ENCODE measurements around the gene CTAGE8.
"Not testable (repeated sequence)": the region's sequence is repeated elsewhere in the genome, so short reads cannot be mapped to it uniquely, and the experiment has no call there.

The CTAGE8 gene

GRCh38 chr7:144269188-144269587 lies at the start of gene CTAGE8:
Gene CTAGE8, minus strand, starts transcription at chr7:144269288. Its CDS starts 38 bp downstream, at chr7:144269250.
- not testable (repeated sequence) for DNase-seq (ENCODE audit: low spot score)

GRCh38 chr7:144317537-144317936 lies 48.4 kb upstream of the CTAGE8 start:
- DNase-seq (ENCODE audit: low spot score) = not testable (repeated sequence)

GRCh38 chr7:144311872-144312469 lies 42.9 kb upstream of the CTAGE8 start, which contains the start of gene OR2A1:
Gene OR2A1, plus strand, starts transcription at chr7:144312419. Its CDS starts 5,706 bp downstream, at chr7:144318125.
- DNase-seq (ENCODE audit: low spot score) = not testable (repeated sequence)

- not testable (repeated sequence) for DNase-seq (ENCODE audit: low spot score)
These were observed 42.1 kb upstream of the CTAGE8 start for GRCh38 chr7:144311218-144311617.

GRCh38 chr7:144309702-144310101 lies 40.6 kb upstream of the CTAGE8 start:
- DNase-seq (ENCODE audit: low spot score) = not testable (repeated sequence)

- DNase-seq (ENCODE audit: low spot score) = not testable (repeated sequence)
These were observed 36.1 kb upstream of the CTAGE8 start for GRCh38 chr7:144305156-144305555.

- DNase-seq (ENCODE audit: low spot score) = not testable (repeated sequence)
These were observed 34.5 kb upstream of the CTAGE8 start for GRCh38 chr7:144303607-144304006.

- DNase-seq (ENCODE audit: low spot score) = not testable (repeated sequence)
These were observed 33.7 kb upstream of the CTAGE8 start for GRCh38 chr7:144302578-144303303.

GRCh38 chr7:144293794-144294499 lies 24.9 kb upstream of the CTAGE8 start:
- not testable (repeated sequence) for DNase-seq (ENCODE audit: low spot score)

GRCh38 chr7:144292384-144293161 lies 23.5 kb upstream of the CTAGE8 start:
- not testable (repeated sequence) for DNase-seq (ENCODE audit: low spot score)

GRCh38 chr7:144291607-144292006 lies 22.5 kb upstream of the CTAGE8 start:
- DNase-seq (ENCODE audit: low spot score) = not testable (repeated sequence)

- DNase-seq (ENCODE audit: low spot score) = not testable (repeated sequence)
These were observed 18.2 kb upstream of the CTAGE8 start for GRCh38 chr7:144287171-144287784.

GRCh38 chr7:144283716-144284115 lies 14.6 kb upstream of the CTAGE8 start:
- DNase-seq (ENCODE audit: low spot score) = not testable (repeated sequence)

- DNase-seq (ENCODE audit: low spot score) = not testable (repeated sequence)
These were observed 13.4 kb upstream of the CTAGE8 start for GRCh38 chr7:144282490-144282889.

- DNase-seq (ENCODE audit: low spot score) = not testable (repeated sequence)
These were observed 12.9 kb upstream of the CTAGE8 start for GRCh38 chr7:144281981-144282380.

- DNase-seq (ENCODE audit: low spot score) = not testable (repeated sequence)
These were observed 10.9 kb upstream of the CTAGE8 start for GRCh38 chr7:144280010-144280409.

GRCh38 chr7:144275281-144275680 lies 6.2 kb upstream of the CTAGE8 start:
- not testable (repeated sequence) for DNase-seq (ENCODE audit: low spot score)

GRCh38 chr7:144264692-144265091 lies 4.4 kb downstream of the CTAGE8 start, which contains the start of gene OR2A7:
Gene OR2A7, minus strand, starts transcription at chr7:144264792. Its CDS starts 5,164 bp downstream, at chr7:144259628.
- DNase-seq (ENCODE audit: low spot score) = not testable (repeated sequence)

GRCh38 chr7:144262128-144262527 lies 7.0 kb downstream of the CTAGE8 start:
- not testable (repeated sequence) for DNase-seq (ENCODE audit: low spot score)

- DNase-seq (ENCODE audit: low spot score) = not testable (repeated sequence)
These were observed 10.0 kb downstream of the CTAGE8 start for GRCh38 chr7:144259067-144259466.

- no peak for DNase-seq (ENCODE audit: low spot score)
These were observed 13.0 kb downstream of the CTAGE8 start for GRCh38 chr7:144256112-144256511.
